SK-N-SH (cell line): Measurements from ENCODE around the gene ATG2A. TPM values are rescaled to one million over a fixed set of nuclear protein-coding genes. Genes with fewer than 3 reads are reported as not detected.

Source experiments
- CTCF ChIA-PET: fragments of 300-600, 350-600 bp; formaldehyde crosslinking; extraction: SDS; loops from one replicate; lab custom pipeline; 2021; lab: Yijun Ruan, JAX
- POLR2A ChIA-PET: fragments of 350-600 bp; sonication (Branson Sonifier 250); formaldehyde crosslinking; extraction: SDS; loops from one replicate; lab custom pipeline; 2020; ENCODE audit warnings: antibody characterized with exemption, inconsistent platforms; lab: Yijun Ruan, JAX
- DNase-seq: peaks from one replicate; pipeline ENCODE4 v3.0.0; 2012
- H2AFZ ChIP-seq: fragments of 200-600 bp; sonication (generic); 2 replicates; pipeline ENCODE4 v1.8.1; 2016; ENCODE audit warnings: antibody characterized with exemption, mild to moderate bottlenecking, low read depth
- H3F3A ChIP-seq: fragments of 200-600 bp; sonication (generic); replicated peaks from 2 replicates; pipeline ENCODE3; 2016; ENCODE audit warnings: antibody characterized with exemption, mild to moderate bottlenecking; ENCODE audit not compliant: insufficient read depth
- H3K27ac ChIP-seq, 2 experiments: fragments of 200-500 bp in 1 of 2; fragments of 200-600 bp in 1 of 2; sonication (Bioruptor generic) in 1 of 2; sonication (generic), shearing (Covaris generic) in 1 of 2; 2 replicates each; pipeline versions ENCODE4 v1.5.1 to v1.6.1; 2014 to 2016; ENCODE audit warnings: low read depth in 2 of 2, inconsistent platforms in 1 of 2, low read length in 1 of 2, mild to moderate bottlenecking in 1 of 2, mixed read lengths in 1 of 2
- H3K27me3 ChIP-seq: fragments of 200-600 bp; sonication (generic), shearing (Covaris generic); 2 replicates; pipeline ENCODE4 v1.6.1; 2016; ENCODE audit warnings: mixed run types; ENCODE audit not compliant: insufficient read depth
- H3K36me3 ChIP-seq, 2 experiments: fragments of 200-500 bp in 1 of 2; fragments of 200-600 bp in 1 of 2; sonication (Bioruptor generic) in 1 of 2; sonication (generic) in 1 of 2; replicated peaks in 1 of 2; 2 replicates each; pipeline versions ENCODE3 to v1.5.1; 2014 to 2016; ENCODE audit warnings: low read length in 1 of 2, mild to moderate bottlenecking in 1 of 2; ENCODE audit not compliant: insufficient read depth in 2 of 2, control insufficient read depth in 1 of 2
- H3K4me1 ChIP-seq, 2 experiments: fragments of 200-500 bp in 1 of 2; fragments of 200-600 bp in 1 of 2; sonication (Bioruptor generic) in 1 of 2; sonication (generic), shearing (Covaris generic) in 1 of 2; 2 replicates each; pipeline versions ENCODE4 v1.5.1 to v1.6.1; 2014 to 2016; ENCODE audit warnings: low read depth in 1 of 2, low read length in 1 of 2, mixed run types in 1 of 2; ENCODE audit not compliant: insufficient read depth in 2 of 2, control insufficient read depth in 1 of 2
- H3K4me2 ChIP-seq: fragments of 200-600 bp; sonication (generic), shearing (Covaris generic); 2 replicates; pipeline ENCODE4 v1.6.1; 2017; ENCODE audit warnings: mixed run types
- H3K4me3 ChIP-seq, 2 experiments: fragments of 200-500 bp in 1 of 2; fragments of 200-600 bp in 1 of 2; sonication (Bioruptor generic) in 1 of 2; sonication (generic), shearing (Covaris generic) in 1 of 2; 2 replicates each; pipeline versions ENCODE4 v1.5.1 to v1.8.1; 2014 to 2016; ENCODE audit warnings: low read depth in 2 of 2, inconsistent platforms in 1 of 2, low read length in 1 of 2, mild to moderate bottlenecking in 1 of 2, mixed read lengths in 1 of 2, moderate library complexity in 1 of 2
- H3K79me2 ChIP-seq: fragments of 200-600 bp; sonication (generic); 2 replicates; pipeline ENCODE4 v1.8.1; 2017; ENCODE audit warnings: mild to moderate bottlenecking; ENCODE audit not compliant: insufficient read depth
- H3K9ac ChIP-seq: fragments of 200-600 bp; sonication (generic); 2 replicates; pipeline ENCODE4 v1.6.1; 2017; ENCODE audit warnings: mixed run types
- H3K9me2 ChIP-seq: fragments of 200-600 bp; sonication (generic); 2 replicates; pipeline ENCODE4 v1.6.1; 2017; ENCODE audit warnings: mixed run types
- H3K9me3 ChIP-seq: fragments of 200-600 bp; sonication (generic); 2 replicates; pipeline ENCODE4 v1.6.1; 2017; ENCODE audit warnings: mixed run types, mild to moderate bottlenecking, moderate library complexity
- H4K20me1 ChIP-seq: fragments of 200-600 bp; sonication (generic); 2 replicates; pipeline ENCODE4 v1.6.1; 2017; ENCODE audit warnings: mild to moderate bottlenecking, mixed run types; ENCODE audit not compliant: insufficient read depth
- CTCF ChIP-seq: fragments of 200-600 bp; sonication (generic); IDR thresholded peaks from 2 replicates; pipeline ENCODE4 v1.6.1; 2017; ENCODE audit warnings: antibody characterized with exemption, mild to moderate bottlenecking, moderate library complexity
- ELF1 ChIP-seq: IDR thresholded peaks from 2 replicates; pipeline ENCODE4 v1.4.0; 2012
- EP300 ChIP-seq, 2 experiments: IDR thresholded peaks; 2 replicates each; pipeline versions ENCODE4 v1.4.0 to v1.6.1; 2012; ENCODE audit warnings: borderline replicate concordance in 1 of 2, low read depth in 1 of 2, low read length in 1 of 2
- FOSL2 ChIP-seq: IDR thresholded peaks from 2 replicates; pipeline ENCODE4 v1.4.0; 2012; ENCODE audit warnings: low read depth, mild to moderate bottlenecking, moderate library complexity, borderline replicate concordance
- GABPA ChIP-seq: IDR thresholded peaks from 2 replicates; pipeline ENCODE4 v1.4.0; 2012; ENCODE audit warnings: low read depth, mild to moderate bottlenecking
- GATA2 ChIP-seq: sonication (generic); formaldehyde crosslinking; IDR thresholded peaks from 2 replicates; pipeline ENCODE4 v1.5.0; 2020; ENCODE audit warnings: mild to moderate bottlenecking, missing genetic modification reagents
- NRF1 ChIP-seq: IDR thresholded peaks from 2 replicates; pipeline ENCODE4 v1.6.1; 2012; ENCODE audit warnings: low read depth, mild to moderate bottlenecking, low read length
- RCOR1 ChIP-seq: fragments of 150-350 bp; IDR thresholded peaks from 2 replicates; pipeline ENCODE4 v1.6.1; 2017; ENCODE audit warnings: antibody characterized with exemption, low read length
- SIN3A ChIP-seq: IDR thresholded peaks from 2 replicates; pipeline ENCODE4 v1.6.1; 2012; ENCODE audit warnings: low read depth, mild to moderate bottlenecking, low read length, moderate library complexity, borderline replicate concordance
- SMC3 ChIP-seq: IDR thresholded peaks from 2 replicates; pipeline ENCODE4 v1.6.1; 2012; ENCODE audit warnings: low read depth, low read length, improper control_type of control experiment
- TCF12 ChIP-seq: IDR thresholded peaks from 2 replicates; pipeline ENCODE4 v1.4.0; 2012
- WGBS: methylation state at CpG from one replicate; pipeline ENCODE4 v1.1.6; 2017; ENCODE audit warnings: low lambda C conversion rate; 5-methylcytosine and 5-hydroxymethylcytosine counted together
- polyA plus RNA-seq, 3 experiments: library from polyadenylated mRNA; depleted of rRNA; stranded (reverse); fragments of >200 nt; gene quantifications; 2 replicates each; pipeline ENCODE4 v1.2.3, GENCODE V29; 2012
- TF ChIP-seq, protein P1 (sequence below): IDR thresholded peaks from 2 replicates; pipeline ENCODE4; 2012
- TF ChIP-seq, protein P2 (sequence below): IDR thresholded peaks from 2 replicates; pipeline ENCODE4 v1.4.0; 2012; ENCODE audit warnings: low read depth, borderline replicate concordance
- TF ChIP-seq, protein P3 (sequence below): fragments of 150-350 bp; IDR thresholded peaks from 2 replicates; pipeline ENCODE4 v1.6.1; 2016; ENCODE audit warnings: mild to moderate bottlenecking, low read depth, low read length

ATG2A gene
- polyA plus RNA-seq, 1 of the 3 experiments (the other 2 are of a cell fraction): 7.1 TPM

- POLR2A ChIA-PET: no interaction called here
- Histone ChIP-seq H3K27me3 (no peaks in the 10 kb centered on the region), H4K20me1 (no peaks in the 10 kb centered on the region), H3K4me1 (peaks cover 13 to 26% of the 10 kb centered on the region in 2 experiments; a peak in 3 of 4 replicates), H3K79me2 (peaks cover 10% of the 10 kb centered on the region; the same call in 1 of the 2 replicates), H2AFZ (no peak overlapping the region), H3F3A (peaks cover 7% of the 10 kb centered on the region), H3K9me2 (no peaks in the 10 kb centered on the region), H3K9ac (no peak overlapping the region), H3K27ac (no peak overlapping the region), H3K9me3 (no peaks in the 10 kb centered on the region), H3K4me3 (no peak overlapping the region), H3K4me2 (no peak overlapping the region), H3K36me3 (peaks cover 7 to 11% of the 10 kb centered on the region in 2 experiments)
- DNase-seq: no peak
- CTCF ChIA-PET: interaction anchor here (1.6 to 12.8 kb wide), 4 partner anchors 11 to 145 kb away, joined by 5 to 530 read pairs (median 24); partner anchors contain the start of genes BATF2 and EHD1
- WGBS: 83% methylated on average over 3 of the region's 8 CpGs
- TF ChIP-seq NRF1 (no peak), EP300 (IDR thresholded peaks at IDR 0.05; ENCODE audit: borderline replicate concordance in 1 of 2, low read depth in 1 of 2, low read length in 1 of 2) (no peak), SIN3A (no peak), RCOR1 (no peak), TCF12 (no peak), FOSL2 (no peak), GATA2 (CRISPR knock-in tag) (no peak), SMC3 (no peak), GABPA (no peak), CTCF (no peak), ELF1 (no peak)
- TF ChIP-seq, protein P1, sequence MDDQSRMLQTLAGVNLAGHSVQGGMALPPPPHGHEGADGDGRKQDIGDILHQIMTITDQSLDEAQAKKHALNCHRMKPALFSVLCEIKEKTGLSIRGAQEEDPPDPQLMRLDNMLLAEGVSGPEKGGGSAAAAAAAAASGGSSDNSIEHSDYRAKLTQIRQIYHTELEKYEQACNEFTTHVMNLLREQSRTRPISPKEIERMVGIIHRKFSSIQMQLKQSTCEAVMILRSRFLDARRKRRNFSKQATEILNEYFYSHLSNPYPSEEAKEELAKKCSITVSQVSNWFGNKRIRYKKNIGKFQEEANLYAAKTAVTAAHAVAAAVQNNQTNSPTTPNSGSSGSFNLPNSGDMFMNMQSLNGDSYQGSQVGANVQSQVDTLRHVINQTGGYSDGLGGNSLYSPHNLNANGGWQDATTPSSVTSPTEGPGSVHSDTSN: no peak
- TF ChIP-seq, protein P2, sequence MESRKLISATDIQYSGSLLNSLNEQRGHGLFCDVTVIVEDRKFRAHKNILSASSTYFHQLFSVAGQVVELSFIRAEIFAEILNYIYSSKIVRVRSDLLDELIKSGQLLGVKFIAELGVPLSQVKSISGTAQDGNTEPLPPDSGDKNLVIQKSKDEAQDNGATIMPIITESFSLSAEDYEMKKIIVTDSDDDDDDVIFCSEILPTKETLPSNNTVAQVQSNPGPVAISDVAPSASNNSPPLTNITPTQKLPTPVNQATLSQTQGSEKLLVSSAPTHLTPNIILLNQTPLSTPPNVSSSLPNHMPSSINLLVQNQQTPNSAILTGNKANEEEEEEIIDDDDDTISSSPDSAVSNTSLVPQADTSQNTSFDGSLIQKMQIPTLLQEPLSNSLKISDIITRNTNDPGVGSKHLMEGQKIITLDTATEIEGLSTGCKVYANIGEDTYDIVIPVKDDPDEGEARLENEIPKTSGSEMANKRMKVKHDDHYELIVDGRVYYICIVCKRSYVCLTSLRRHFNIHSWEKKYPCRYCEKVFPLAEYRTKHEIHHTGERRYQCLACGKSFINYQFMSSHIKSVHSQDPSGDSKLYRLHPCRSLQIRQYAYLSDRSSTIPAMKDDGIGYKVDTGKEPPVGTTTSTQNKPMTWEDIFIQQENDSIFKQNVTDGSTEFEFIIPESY: no peak
- TF ChIP-seq, protein P3, sequence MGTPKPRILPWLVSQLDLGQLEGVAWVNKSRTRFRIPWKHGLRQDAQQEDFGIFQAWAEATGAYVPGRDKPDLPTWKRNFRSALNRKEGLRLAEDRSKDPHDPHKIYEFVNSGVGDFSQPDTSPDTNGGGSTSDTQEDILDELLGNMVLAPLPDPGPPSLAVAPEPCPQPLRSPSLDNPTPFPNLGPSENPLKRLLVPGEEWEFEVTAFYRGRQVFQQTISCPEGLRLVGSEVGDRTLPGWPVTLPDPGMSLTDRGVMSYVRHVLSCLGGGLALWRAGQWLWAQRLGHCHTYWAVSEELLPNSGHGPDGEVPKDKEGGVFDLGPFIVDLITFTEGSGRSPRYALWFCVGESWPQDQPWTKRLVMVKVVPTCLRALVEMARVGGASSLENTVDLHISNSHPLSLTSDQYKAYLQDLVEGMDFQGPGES: no peak
These were observed 65.1 kb downstream of the ATG2A start for GRCh38 chr11:64851831-64852351.
